ENCODE results near the gene NELFE. TPM values are rescaled to one million over a fixed set of nuclear protein-coding genes. Genes with fewer than 3 reads are reported as not detected.
"Not testable (repeated sequence)": the region's sequence is repeated elsewhere in the genome, so short reads cannot be mapped to it uniquely, and the experiment has no call there.

Gene NELFE
- polyA plus RNA-seq, 4 donors, result 72.5 to 97.9 (median 84.9) TPM

GRCh38 chr6:31949926-31950548 lies 8.7 kb downstream of the NELFE start:
- DNase-seq (ENCODE audit: low read depth in 4 of 4, low spot score in 3 of 4), result no peak

GRCh38 chr6:31948753-31949413 lies 9.9 kb downstream of the NELFE start:
- DNase-seq (ENCODE audit: low read depth in 4 of 4, low spot score in 3 of 4), result no peak

- no peak for DNase-seq (ENCODE audit: low read depth in 4 of 4, low spot score in 3 of 4)
Observed at GRCh38 chr6:31948306-31948705, 10.5 kb downstream of the NELFE start.

- DNase-seq (ENCODE audit: low read depth in 4 of 4, low spot score in 3 of 4), result no peak
Observed at GRCh38 chr6:31947864-31948263, 10.9 kb downstream of the NELFE start.

GRCh38 chr6:31947070-31947675 lies 11.6 kb downstream of the NELFE start:
- DNase-seq (ENCODE audit: low read depth in 4 of 4, low spot score in 3 of 4), result no peak

- DNase-seq (ENCODE audit: low read depth in 4 of 4, low spot score in 3 of 4), result no peak
Observed at GRCh38 chr6:31946370-31946885, 12.3 kb downstream of the NELFE start.

- no peak for DNase-seq (ENCODE audit: low read depth in 4 of 4, low spot score in 3 of 4)
Observed at GRCh38 chr6:31945507-31946369, 13.0 kb downstream of the NELFE start, which contains the start of gene CFB. CFB (plus strand) TSS chr6:31946095; CDS start chr6:31946222, 127 bp downstream.

GRCh38 chr6:31945154-31945506 lies 13.6 kb downstream of the NELFE start:
- no peak for DNase-seq (ENCODE audit: low read depth in 4 of 4, low spot score in 3 of 4)

GRCh38 chr6:31943742-31944141 lies 15.0 kb downstream of the NELFE start:
- no peak for DNase-seq (ENCODE audit: low read depth in 4 of 4, low spot score in 3 of 4)

- DNase-seq (ENCODE audit: low read depth in 4 of 4, low spot score in 3 of 4), result no peak
Observed at GRCh38 chr6:31940256-31940664, 18.5 kb downstream of the NELFE start.

- no peak for DNase-seq (ENCODE audit: low read depth in 4 of 4, low spot score in 3 of 4)
Observed at GRCh38 chr6:31935823-31936222, 22.9 kb downstream of the NELFE start.

- no peak for DNase-seq (ENCODE audit: low read depth in 4 of 4, low spot score in 3 of 4)
Observed at GRCh38 chr6:31935021-31935420, 23.8 kb downstream of the NELFE start.

GRCh38 chr6:31933537-31933936 lies 25.2 kb downstream of the NELFE start:
- DNase-seq (ENCODE audit: low read depth in 4 of 4, low spot score in 3 of 4), result no peak

- not testable (repeated sequence) for DNase-seq (ENCODE audit: low read depth in 4 of 4, low spot score in 3 of 4)
Observed at GRCh38 chr6:31932137-31932536, 26.6 kb downstream of the NELFE start.

- DNase-seq (ENCODE audit: low read depth in 4 of 4, low spot score in 3 of 4), result no peak
Observed at GRCh38 chr6:31930962-31931361, 27.8 kb downstream of the NELFE start.

- DNase-seq (ENCODE audit: low read depth in 4 of 4, low spot score in 3 of 4), result no peak
Observed at GRCh38 chr6:31928672-31928939, 30.2 kb downstream of the NELFE start.

- DNase-seq (ENCODE audit: low read depth in 4 of 4, low spot score in 3 of 4), result no peak
Observed at GRCh38 chr6:31927863-31928671, 30.7 kb downstream of the NELFE start.

GRCh38 chr6:31927242-31927862 lies 31.4 kb downstream of the NELFE start, which contains the start of gene C2:
C2 (plus strand) TSS chr6:31927717; CDS start chr6:31927753, 36 bp downstream.
- no peak for DNase-seq (ENCODE audit: low read depth in 4 of 4, low spot score in 3 of 4)

- DNase-seq (ENCODE audit: low read depth in 4 of 4, low spot score in 3 of 4), result no peak
Observed at GRCh38 chr6:31922942-31923341, 35.8 kb downstream of the NELFE start.

- DNase-seq (ENCODE audit: low read depth in 4 of 4, low spot score in 3 of 4), result no peak
Observed at GRCh38 chr6:31920811-31921210, 38.0 kb downstream of the NELFE start.
